HG03039 (cell line): ENCODE results near the gene PTGES2.
A peak's percentile ranks its signal among the peaks of the same experiment; 100 is the strongest.
"Not testable (repeated sequence)": the region's sequence is repeated elsewhere in the genome, so short reads cannot be mapped to it uniquely, and the experiment has no call there.

Source experiments
- ATAC-seq: cut with Tn5 transposase; IDR thresholded peaks from one replicate; pipeline ENCODE4 v1.9.1; 2021; ENCODE audit warnings: mild to moderate bottlenecking, moderate library complexity; ENCODE audit not compliant: unreplicated experiment

Gene PTGES2

GRCh38 chr9:128139621-128140020 lies 12.1 kb upstream of the PTGES2 start:
- ATAC-seq, result no peak

- ATAC-seq, result no peak
Observed at GRCh38 chr9:128138001-128138400, 10.5 kb upstream of the PTGES2 start.

- no peak for ATAC-seq
Observed at GRCh38 chr9:128136816-128137793, 9.6 kb upstream of the PTGES2 start.

GRCh38 chr9:128135561-128135960 lies 8.0 kb upstream of the PTGES2 start:
- ATAC-seq, result not testable (repeated sequence)

- not testable (repeated sequence) for ATAC-seq
Observed at GRCh38 chr9:128132139-128132538, 4.6 kb upstream of the PTGES2 start.

- not testable (repeated sequence) for ATAC-seq
Observed at GRCh38 chr9:128131346-128131745, 3.8 kb upstream of the PTGES2 start.

- ATAC-seq, result not testable (repeated sequence)
Observed at GRCh38 chr9:128130651-128131050, 3.1 kb upstream of the PTGES2 start.

- not testable (repeated sequence) for ATAC-seq
Observed at GRCh38 chr9:128129976-128130590, 2.6 kb upstream of the PTGES2 start.

GRCh38 chr9:128128836-128129590 lies 1.5 kb upstream of the PTGES2 start:
- no peak for ATAC-seq

- ATAC-seq, result peak; percentile 52
Observed at GRCh38 chr9:128127990-128128835, 684 bp upstream of the PTGES2 start.

GRCh38 chr9:128125580-128126354 lies 1.8 kb downstream of the PTGES2 start:
- ATAC-seq, result no peak

- no peak for ATAC-seq
Observed at GRCh38 chr9:128124873-128125579, 2.5 kb downstream of the PTGES2 start.

GRCh38 chr9:128124451-128124850 lies 3.1 kb downstream of the PTGES2 start:
- ATAC-seq, result no peak

- no peak for ATAC-seq
Observed at GRCh38 chr9:128123451-128124080, 4.0 kb downstream of the PTGES2 start.

GRCh38 chr9:128122809-128123175 lies 4.7 kb downstream of the PTGES2 start:
- no peak for ATAC-seq

GRCh38 chr9:128121924-128122808 lies 5.4 kb downstream of the PTGES2 start:
- no peak for ATAC-seq

GRCh38 chr9:128121466-128121810 lies 6.1 kb downstream of the PTGES2 start:
- no peak for ATAC-seq
